Erythroblast (primary cell): Measurements from ENCODE around the gene PTPRN2.

Experiments
- GATA1 ChIP-seq: IDR thresholded peaks from 2 replicates; pipeline ENCODE4 v1.6.1; 2011; ENCODE audit warnings: low read depth, mild to moderate bottlenecking, control low read depth, low read length, moderate library complexity
- POLR2A ChIP-seq: IDR thresholded peaks from 2 replicates; pipeline ENCODE4 v1.6.1; 2011; ENCODE audit warnings: mild to moderate bottlenecking, low read length

DNA sequence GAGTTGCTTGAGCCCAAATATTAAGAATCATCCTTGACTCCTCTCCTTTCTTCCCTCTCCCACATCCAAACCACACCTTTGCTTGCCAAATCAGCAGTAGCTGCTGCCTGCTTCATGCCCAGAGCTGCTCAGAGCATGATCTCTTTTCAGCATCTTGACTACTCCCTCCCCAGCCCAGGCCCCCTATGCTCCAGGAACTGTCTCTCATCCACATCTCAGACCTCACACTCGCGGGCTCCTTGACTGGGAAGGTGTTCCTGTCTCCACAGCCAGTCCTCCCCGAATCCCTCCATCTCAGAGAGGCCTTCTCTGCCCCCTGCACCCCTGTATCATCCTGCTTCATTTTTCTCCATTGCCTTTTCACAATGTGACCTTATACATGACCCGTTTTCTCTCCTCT, 1093.8 kb downstream of the PTPRN2 start:
- no peak for TF ChIP-seq POLR2A
- TF ChIP-seq GATA1, result no peak
